H1 (cell line): ENCODE results near the gene OBI1.

Experiments
- BACH1 ChIP-seq: IDR thresholded peaks from 2 replicates; pipeline ENCODE4 v1.6.1; 2012; ENCODE audit warnings: low read length, improper control_type of control experiment
- CEBPB ChIP-seq: IDR thresholded peaks from 2 replicates; pipeline ENCODE4 v1.6.1; 2012; ENCODE audit warnings: low read depth, low read length
- KDM4A ChIP-seq: IDR thresholded peaks from one replicate; pipeline ENCODE4 v1.7.1; 2012; ENCODE audit warnings: low read depth, mild to moderate bottlenecking, moderate library complexity, low read length, inconsistent platforms; ENCODE audit not compliant: severe bottlenecking
- POLR2A ChIP-seq, 2 experiments: IDR thresholded peaks; 1 replicate in 1 of 2; 2 replicates in 1 of 2; pipeline ENCODE4 v1.6.1; 2011; ENCODE audit warnings: low read depth in 2 of 2, low read length in 2 of 2, mild to moderate bottlenecking in 2 of 2; ENCODE audit errors: control extremely low read depth in 1 of 2
- POLR2AphosphoS5 ChIP-seq: IDR thresholded peaks from 2 replicates; pipeline ENCODE4 v1.6.1; 2011; ENCODE audit warnings: low read depth, low read length
- RAD21 ChIP-seq, 2 experiments: IDR thresholded peaks in 1 of 2; conservative IDR thresholded peaks in 1 of 2; 2 replicates each; pipeline ENCODE4 v1.6.1; 2011; ENCODE audit warnings: low read depth in 2 of 2, low read length in 2 of 2, improper control_type of control experiment in 1 of 2, inconsistent platforms in 1 of 2, mild to moderate bottlenecking in 1 of 2, moderate library complexity in 1 of 2
- SIRT6 ChIP-seq: IDR thresholded peaks from one replicate; pipeline ENCODE4 v1.7.1; 2012; ENCODE audit warnings: low read length, inconsistent platforms
- SP1 ChIP-seq: IDR thresholded peaks from 2 replicates; pipeline ENCODE4 v1.6.1; 2011; ENCODE audit warnings: low read depth, low read length
- TCF12 ChIP-seq: IDR thresholded peaks from 2 replicates; pipeline ENCODE4 v1.6.1; 2011; ENCODE audit warnings: low read depth, mild to moderate bottlenecking, low read length
- TF ChIP-seq, protein P1 (sequence below), 3 experiments: IDR thresholded peaks; 1 replicate in 2 of 3; 2 replicates in 1 of 3; pipeline versions ENCODE4 v1.5.1 to v1.6.1; 2011; ENCODE audit warnings: low read length in 3 of 3, mild to moderate bottlenecking in 3 of 3, inconsistent platforms in 2 of 3, low read depth in 1 of 3, moderate library complexity in 1 of 3; ENCODE audit not compliant: insufficient read depth in 1 of 3; ENCODE audit errors: control extremely low read depth in 1 of 3
- TF ChIP-seq, protein P2 (sequence below): IDR thresholded peaks from 2 replicates; pipeline ENCODE4 v1.6.1; 2011; ENCODE audit warnings: low read depth, mild to moderate bottlenecking, low read length; ENCODE audit not compliant: insufficient read depth

GRCh38 chr13:78701383-78701782 lies 42.4 kb upstream of the OBI1 start:
- TF ChIP-seq POLR2A (IDR thresholded peaks at IDR 0.05; ENCODE audit: control extremely low read depth in 1 of 2, low read depth in 2 of 2, low read length in 2 of 2) (no peak), RAD21 (IDR thresholded peaks at IDR 0.05 in 1 of 2, conservative IDR thresholded peaks at IDR 0.05 in 1 of 2; ENCODE audit: low read depth in 2 of 2, low read length in 2 of 2) (no peak), POLR2AphosphoS5 (no peak), CEBPB (no peak), KDM4A (no peak), BACH1 (no peak), SP1 (no peak), SIRT6 (no peak), TCF12 (no peak)
- TF ChIP-seq, protein P1, sequence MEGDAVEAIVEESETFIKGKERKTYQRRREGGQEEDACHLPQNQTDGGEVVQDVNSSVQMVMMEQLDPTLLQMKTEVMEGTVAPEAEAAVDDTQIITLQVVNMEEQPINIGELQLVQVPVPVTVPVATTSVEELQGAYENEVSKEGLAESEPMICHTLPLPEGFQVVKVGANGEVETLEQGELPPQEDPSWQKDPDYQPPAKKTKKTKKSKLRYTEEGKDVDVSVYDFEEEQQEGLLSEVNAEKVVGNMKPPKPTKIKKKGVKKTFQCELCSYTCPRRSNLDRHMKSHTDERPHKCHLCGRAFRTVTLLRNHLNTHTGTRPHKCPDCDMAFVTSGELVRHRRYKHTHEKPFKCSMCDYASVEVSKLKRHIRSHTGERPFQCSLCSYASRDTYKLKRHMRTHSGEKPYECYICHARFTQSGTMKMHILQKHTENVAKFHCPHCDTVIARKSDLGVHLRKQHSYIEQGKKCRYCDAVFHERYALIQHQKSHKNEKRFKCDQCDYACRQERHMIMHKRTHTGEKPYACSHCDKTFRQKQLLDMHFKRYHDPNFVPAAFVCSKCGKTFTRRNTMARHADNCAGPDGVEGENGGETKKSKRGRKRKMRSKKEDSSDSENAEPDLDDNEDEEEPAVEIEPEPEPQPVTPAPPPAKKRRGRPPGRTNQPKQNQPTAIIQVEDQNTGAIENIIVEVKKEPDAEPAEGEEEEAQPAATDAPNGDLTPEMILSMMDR (IDR thresholded peaks at IDR 0.05; ENCODE audit: control extremely low read depth in 1 of 3, insufficient read depth in 1 of 3, low read depth in 1 of 3, low read length in 3 of 3): no peak
- TF ChIP-seq, protein P2, sequence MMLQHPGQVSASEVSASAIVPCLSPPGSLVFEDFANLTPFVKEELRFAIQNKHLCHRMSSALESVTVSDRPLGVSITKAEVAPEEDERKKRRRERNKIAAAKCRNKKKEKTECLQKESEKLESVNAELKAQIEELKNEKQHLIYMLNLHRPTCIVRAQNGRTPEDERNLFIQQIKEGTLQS: no peak
